GM18873 (cell line): ENCODE measurements around the gene OR11G2.
"Not testable (repeated sequence)": the region's sequence is repeated elsewhere in the genome, so short reads cannot be mapped to it uniquely, and the experiment has no call there.

Experiments used
- ATAC-seq: cut with Tn5 transposase; IDR thresholded peaks from one replicate; pipeline ENCODE4 v1.9.1; 2021; ENCODE audit warnings: mild to moderate bottlenecking, moderate library complexity, moderate number of reproducible peaks; ENCODE audit not compliant: unreplicated experiment, low FRiP score

Gene OR11G2

GRCh38 chr14:20190596-20190995, at the start of gene OR11G2:
OR11G2 (plus strand) TSS chr14:20190896; CDS start chr14:20197438, 6,542 bp downstream.
- ATAC-seq, result no peak

- ATAC-seq, result no peak
These were observed 46.8 kb upstream of the OR11G2 start for GRCh38 chr14:20143911-20144310.

GRCh38 chr14:20144820-20145219, 45.9 kb upstream of the OR11G2 start:
- no peak for ATAC-seq

GRCh38 chr14:20164462-20164861, 26.2 kb upstream of the OR11G2 start:
- ATAC-seq, result no peak

GRCh38 chr14:20167091-20167490, 23.6 kb upstream of the OR11G2 start:
- no peak for ATAC-seq

GRCh38 chr14:20169852-20170251, 20.8 kb upstream of the OR11G2 start:
- not testable (repeated sequence) for ATAC-seq

- ATAC-seq, result not testable (repeated sequence)
These were observed 16.5 kb upstream of the OR11G2 start for GRCh38 chr14:20174205-20174604.

GRCh38 chr14:20176330-20176729, 14.4 kb upstream of the OR11G2 start:
- no peak for ATAC-seq

GRCh38 chr14:20177433-20177974, 13.2 kb upstream of the OR11G2 start:
- no peak for ATAC-seq

GRCh38 chr14:20179218-20179617, 11.5 kb upstream of the OR11G2 start:
- no peak for ATAC-seq

- no peak for ATAC-seq
These were observed 10.8 kb upstream of the OR11G2 start for GRCh38 chr14:20179880-20180279.

- ATAC-seq, result no peak
These were observed 10.2 kb upstream of the OR11G2 start for GRCh38 chr14:20180486-20180885.

GRCh38 chr14:20184181-20184580, 6.5 kb upstream of the OR11G2 start:
- no peak for ATAC-seq

GRCh38 chr14:20191396-20191795, 700 bp downstream of the OR11G2 start:
- ATAC-seq, result no peak

GRCh38 chr14:20194101-20194500, 3.4 kb downstream of the OR11G2 start:
- no peak for ATAC-seq

- ATAC-seq, result not testable (repeated sequence)
These were observed 4.5 kb downstream of the OR11G2 start for GRCh38 chr14:20195170-20195569.

- ATAC-seq, result no peak
These were observed 5.2 kb downstream of the OR11G2 start for GRCh38 chr14:20195911-20196310.

GRCh38 chr14:20197459-20197858, 6.8 kb downstream of the OR11G2 start:
- no peak for ATAC-seq

- ATAC-seq, result no peak
These were observed 8.3 kb downstream of the OR11G2 start for GRCh38 chr14:20198991-20199390.

- ATAC-seq, result no peak
These were observed 14.0 kb downstream of the OR11G2 start for GRCh38 chr14:20204721-20205120.

GRCh38 chr14:20209595-20209994, 18.9 kb downstream of the OR11G2 start:
- no peak for ATAC-seq

GRCh38 chr14:20212406-20212805, 21.7 kb downstream of the OR11G2 start:
- ATAC-seq, result not testable (repeated sequence)

- no peak for ATAC-seq
These were observed 24.5 kb downstream of the OR11G2 start for GRCh38 chr14:20215196-20215595.
